Parathyroid adenoma (tissue), 2 donors: ENCODE data around the gene PHF21B.

ENCODE experiments used
- H2AFZ ChIP-seq: fragments of 300-600 bp; sonication (generic); one replicate; pipeline ENCODE4 v1.7.0; 2017; ENCODE audit warnings: antibody characterized with exemption, mild to moderate bottlenecking
- H3K27ac ChIP-seq: fragments of 300-600 bp; sonication (generic); one replicate; pipeline ENCODE4 v1.7.0; 2017
- H3K27me3 ChIP-seq: fragments of 300-600 bp; sonication (generic); one replicate; pipeline ENCODE4 v1.7.0; 2017; ENCODE audit warnings: low read length; ENCODE audit not compliant: control insufficient read depth, insufficient read depth
- H3K36me3 ChIP-seq: fragments of 300-600 bp; sonication (generic); one replicate; pipeline ENCODE4 v1.7.0; 2017; ENCODE audit warnings: low read length; ENCODE audit not compliant: control insufficient read depth, insufficient read depth
- H3K4me1 ChIP-seq: fragments of 300-600 bp; sonication (generic); one replicate; pipeline ENCODE4 v1.7.0; 2017; ENCODE audit warnings: control low read depth
- H3K4me2 ChIP-seq: fragments of 300-600 bp; sonication (generic); one replicate; pipeline ENCODE4 v1.7.0; 2017; ENCODE audit warnings: low read length
- H3K4me3 ChIP-seq: fragments of 300-600 bp; sonication (generic); one replicate; pipeline ENCODE4 v1.7.0; 2017; ENCODE audit warnings: low read depth, low read length
- H3K79me2 ChIP-seq: fragments of 300-600 bp; sonication (generic); one replicate; pipeline ENCODE4 v1.7.0; 2017; ENCODE audit warnings: control low read depth
- H3K9ac ChIP-seq: fragments of 300-600 bp; sonication (generic); one replicate; pipeline ENCODE4 v1.7.0; 2017; ENCODE audit warnings: mild to moderate bottlenecking
- H3K9me3 ChIP-seq: fragments of 300-600 bp; sonication (generic); one replicate; pipeline ENCODE4 v1.7.0; 2017; ENCODE audit warnings: low read length; ENCODE audit not compliant: control insufficient read depth
- TF ChIP-seq, protein P1 (sequence below): fragments of 300-600 bp; sonication (generic); IDR thresholded peaks from one replicate; pipeline ENCODE4 v1.7.0; 2017; ENCODE audit warnings: antibody characterized with exemption, mild to moderate bottlenecking
- donor health status: primary hyperparathyroidism.

Gene PHF21B

DNA sequence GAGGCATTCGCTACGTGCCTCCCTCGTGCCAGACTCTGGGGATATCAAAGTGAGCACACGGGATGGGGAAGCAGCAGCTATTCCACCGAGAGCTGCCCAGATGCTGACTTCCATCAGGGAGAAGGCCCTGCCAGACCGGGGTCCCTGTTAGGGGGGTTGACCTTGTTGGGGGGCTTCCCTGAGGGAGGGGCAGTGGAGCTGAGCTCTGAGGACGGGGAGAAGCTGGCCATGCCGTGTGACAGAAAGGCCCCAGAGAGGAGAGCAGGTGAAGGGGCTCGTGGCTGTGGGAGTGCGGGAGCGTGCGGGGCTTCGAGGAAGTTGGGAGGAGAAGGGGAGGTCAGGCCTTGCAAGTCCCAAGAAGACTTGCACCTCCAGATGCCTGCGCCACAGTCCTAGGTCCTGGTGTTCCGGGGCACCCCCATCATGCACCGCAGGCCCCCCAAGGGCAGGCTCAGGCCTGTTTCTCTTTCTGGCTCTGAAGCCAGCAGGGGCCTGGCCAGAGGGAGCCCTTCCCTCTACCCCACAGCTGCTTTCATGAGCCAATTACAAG lies 163.0 kb downstream of the PHF21B start:
- no peak overlapping the region for H3K4me3 ChIP-seq
- no peaks in the 10 kb centered on the region for H3K79me2 ChIP-seq
- no peaks in the 10 kb centered on the region for H3K27me3 ChIP-seq
- TF ChIP-seq, protein P1, sequence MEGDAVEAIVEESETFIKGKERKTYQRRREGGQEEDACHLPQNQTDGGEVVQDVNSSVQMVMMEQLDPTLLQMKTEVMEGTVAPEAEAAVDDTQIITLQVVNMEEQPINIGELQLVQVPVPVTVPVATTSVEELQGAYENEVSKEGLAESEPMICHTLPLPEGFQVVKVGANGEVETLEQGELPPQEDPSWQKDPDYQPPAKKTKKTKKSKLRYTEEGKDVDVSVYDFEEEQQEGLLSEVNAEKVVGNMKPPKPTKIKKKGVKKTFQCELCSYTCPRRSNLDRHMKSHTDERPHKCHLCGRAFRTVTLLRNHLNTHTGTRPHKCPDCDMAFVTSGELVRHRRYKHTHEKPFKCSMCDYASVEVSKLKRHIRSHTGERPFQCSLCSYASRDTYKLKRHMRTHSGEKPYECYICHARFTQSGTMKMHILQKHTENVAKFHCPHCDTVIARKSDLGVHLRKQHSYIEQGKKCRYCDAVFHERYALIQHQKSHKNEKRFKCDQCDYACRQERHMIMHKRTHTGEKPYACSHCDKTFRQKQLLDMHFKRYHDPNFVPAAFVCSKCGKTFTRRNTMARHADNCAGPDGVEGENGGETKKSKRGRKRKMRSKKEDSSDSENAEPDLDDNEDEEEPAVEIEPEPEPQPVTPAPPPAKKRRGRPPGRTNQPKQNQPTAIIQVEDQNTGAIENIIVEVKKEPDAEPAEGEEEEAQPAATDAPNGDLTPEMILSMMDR: no peak
- no peaks in the 10 kb centered on the region for H3K4me1 ChIP-seq
- H3K9ac ChIP-seq: no peak overlapping the region
- H3K4me2 ChIP-seq: no peak overlapping the region
- H3K9me3 ChIP-seq: no peaks in the 10 kb centered on the region
- H2AFZ ChIP-seq: no peak overlapping the region
- H3K36me3 ChIP-seq: no peaks in the 10 kb centered on the region
- no peak overlapping the region for H3K27ac ChIP-seq

DNA sequence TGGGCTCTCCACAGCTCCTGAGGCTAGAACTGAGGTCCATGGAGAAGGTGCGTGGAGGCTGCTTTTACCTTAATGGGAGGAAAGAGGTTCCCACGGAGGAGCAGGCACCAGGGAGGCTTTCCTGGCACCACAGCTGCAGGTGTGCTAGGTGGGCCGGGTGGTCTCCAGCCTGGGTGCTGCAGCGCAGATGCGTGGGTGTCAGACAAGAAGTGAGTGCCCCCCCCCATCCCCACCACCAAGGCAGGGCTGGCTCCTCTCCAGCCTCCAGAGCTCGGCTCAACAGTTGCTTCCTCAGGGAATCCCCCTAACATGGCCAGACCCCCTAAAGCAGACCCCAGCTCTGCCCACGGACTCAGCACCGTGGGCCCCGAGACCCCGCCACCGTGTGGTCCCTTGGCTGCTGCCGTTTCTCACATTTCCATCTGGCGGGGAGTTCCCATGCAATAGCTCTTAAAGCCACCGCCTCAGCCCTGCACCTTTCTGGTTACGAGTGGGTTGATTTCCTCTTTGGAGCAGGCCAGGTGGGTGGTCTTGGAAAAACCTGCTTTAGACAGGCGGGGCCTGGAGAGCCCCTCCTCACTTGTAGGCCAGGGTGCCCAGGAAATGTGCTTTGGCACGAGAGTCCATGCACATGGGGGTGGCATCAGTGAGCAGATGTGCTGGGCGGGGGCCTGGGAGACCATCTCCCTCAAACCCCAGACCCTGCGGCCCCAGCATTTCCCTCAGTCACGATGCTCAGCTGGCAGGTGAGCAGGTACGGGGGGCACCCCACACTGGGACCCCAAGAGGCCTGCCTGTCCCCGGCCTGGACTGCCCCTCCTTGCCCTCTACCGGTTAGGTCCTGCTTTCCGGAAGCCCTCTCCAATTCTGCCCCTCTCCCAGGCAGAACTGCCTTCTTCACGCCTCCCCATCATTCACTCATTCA lies 163.7 kb downstream of the PHF21B start:
- Histone ChIP-seq H2AFZ (no peak overlapping the region), H3K4me2 (no peak overlapping the region), H3K27ac (no peak overlapping the region), H3K9ac (no peak overlapping the region), H3K9me3 (no peaks in the 10 kb centered on the region), H3K79me2 (no peaks in the 10 kb centered on the region), H3K36me3 (no peaks in the 10 kb centered on the region), H3K4me3 (no peak overlapping the region), H3K4me1 (no peaks in the 10 kb centered on the region), H3K27me3 (no peaks in the 10 kb centered on the region)
- TF ChIP-seq, protein P1: no peak

DNA sequence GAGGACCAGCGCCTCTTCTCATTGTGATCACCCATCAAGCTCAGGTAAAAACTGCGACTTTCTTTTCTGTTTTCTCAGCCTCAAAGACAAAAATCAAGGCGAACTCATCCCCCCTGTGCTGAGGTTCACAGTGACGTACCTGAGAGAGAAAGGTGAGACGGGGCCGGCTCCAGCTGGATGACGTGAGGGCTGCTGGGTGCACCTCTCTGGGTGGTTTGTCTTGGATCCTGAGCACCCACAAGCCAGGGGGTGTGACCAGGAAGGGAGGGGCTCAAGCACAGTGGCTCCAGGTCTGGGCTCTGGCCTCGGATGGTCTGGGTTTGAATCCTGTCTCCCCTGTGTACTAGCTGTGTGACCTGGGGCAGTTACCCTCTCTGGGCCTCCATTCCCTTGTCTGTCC lies 164.6 kb downstream of the PHF21B start:
- H3K27ac ChIP-seq: no peak overlapping the region
- H3K4me1 ChIP-seq: no peaks in the 10 kb centered on the region
- no peak overlapping the region for H3K4me3 ChIP-seq
- no peaks in the 10 kb centered on the region for H3K27me3 ChIP-seq
- H2AFZ ChIP-seq: no peak overlapping the region
- H3K79me2 ChIP-seq: no peaks in the 10 kb centered on the region
- TF ChIP-seq, protein P1: no peak
- no peaks in the 10 kb centered on the region for H3K9me3 ChIP-seq
- no peaks in the 10 kb centered on the region for H3K36me3 ChIP-seq
- H3K9ac ChIP-seq: no peak overlapping the region
- H3K4me2 ChIP-seq: no peak overlapping the region

DNA sequence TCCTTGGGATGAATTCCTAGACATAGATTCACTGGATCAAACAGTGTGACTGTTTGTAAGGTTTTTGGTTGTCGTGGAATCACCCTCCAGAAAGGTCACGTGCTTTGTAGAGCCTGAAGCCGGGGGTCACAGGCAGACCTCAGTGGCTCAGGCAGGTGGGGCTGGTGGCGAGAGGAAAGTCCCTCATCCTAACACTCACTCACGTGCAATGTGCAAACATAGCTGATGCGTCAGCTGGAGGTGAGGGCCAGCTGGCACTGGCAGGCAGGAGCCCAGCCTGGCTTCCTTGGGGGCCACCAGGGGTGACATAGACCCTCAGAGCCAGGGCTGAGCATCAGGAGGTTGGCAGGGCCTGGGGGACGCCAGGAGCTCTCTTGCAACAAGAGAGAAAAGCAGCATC lies 167.4 kb downstream of the PHF21B start:
- Histone ChIP-seq H3K4me1 (no peaks in the 10 kb centered on the region), H3K9ac (no peak overlapping the region), H3K36me3 (no peaks in the 10 kb centered on the region), H2AFZ (no peak overlapping the region), H3K27me3 (no peaks in the 10 kb centered on the region), H3K4me3 (no peak overlapping the region), H3K27ac (no peak overlapping the region), H3K9me3 (no peaks in the 10 kb centered on the region), H3K79me2 (no peaks in the 10 kb centered on the region), H3K4me2 (no peak overlapping the region)
- TF ChIP-seq, protein P1: no peak
